ENCODE data around the gene KLF15.
"Not testable (repeated sequence)": the region's sequence is repeated elsewhere in the genome, so short reads cannot be mapped to it uniquely, and the experiment has no call there.

KLF15 gene

DNA sequence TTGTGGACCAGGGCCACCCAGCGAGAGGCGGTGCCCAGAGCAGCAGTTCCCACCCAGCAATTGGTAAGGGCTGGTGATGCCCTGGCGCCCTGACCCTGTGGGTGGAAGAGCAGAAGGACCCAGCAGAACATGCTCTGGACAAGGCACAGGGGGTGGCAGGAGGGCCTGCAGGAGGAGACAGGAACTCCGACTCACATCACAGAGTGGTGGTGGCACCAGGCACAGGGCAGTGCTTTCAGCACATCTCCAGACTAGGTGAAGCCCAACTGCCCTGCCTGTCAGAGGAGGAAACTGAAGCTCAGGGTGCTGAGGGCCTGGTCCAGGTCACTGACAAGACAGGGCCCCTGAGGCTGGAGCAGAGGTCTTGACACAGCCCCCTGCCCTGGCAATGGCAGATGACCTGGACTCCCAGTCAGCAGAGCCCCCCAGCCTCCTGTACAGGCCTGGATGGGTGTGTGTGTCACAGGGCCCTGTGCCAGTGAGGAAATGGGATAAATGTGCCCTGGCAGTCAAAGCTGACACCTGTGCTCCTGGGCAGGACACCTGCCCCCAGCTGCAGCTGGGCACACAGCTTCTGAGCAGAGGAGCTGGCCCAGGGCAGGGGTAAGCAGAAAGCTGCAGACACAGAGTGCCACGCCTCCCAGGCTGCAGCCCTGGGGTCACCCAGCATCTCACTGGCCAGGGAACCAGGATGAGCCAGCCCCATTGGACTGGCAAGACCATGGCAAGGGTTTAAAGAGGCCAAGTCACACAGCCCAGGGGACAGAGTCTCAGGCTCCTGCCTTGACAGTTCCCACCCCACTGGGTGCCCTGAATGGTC is 11.4 kb downstream of the KLF15 start:
- no peak for DNase-seq

GRCh38 chr3:126345231-126345630 is 12.0 kb downstream of the KLF15 start:
- no peak for DNase-seq

DNA sequence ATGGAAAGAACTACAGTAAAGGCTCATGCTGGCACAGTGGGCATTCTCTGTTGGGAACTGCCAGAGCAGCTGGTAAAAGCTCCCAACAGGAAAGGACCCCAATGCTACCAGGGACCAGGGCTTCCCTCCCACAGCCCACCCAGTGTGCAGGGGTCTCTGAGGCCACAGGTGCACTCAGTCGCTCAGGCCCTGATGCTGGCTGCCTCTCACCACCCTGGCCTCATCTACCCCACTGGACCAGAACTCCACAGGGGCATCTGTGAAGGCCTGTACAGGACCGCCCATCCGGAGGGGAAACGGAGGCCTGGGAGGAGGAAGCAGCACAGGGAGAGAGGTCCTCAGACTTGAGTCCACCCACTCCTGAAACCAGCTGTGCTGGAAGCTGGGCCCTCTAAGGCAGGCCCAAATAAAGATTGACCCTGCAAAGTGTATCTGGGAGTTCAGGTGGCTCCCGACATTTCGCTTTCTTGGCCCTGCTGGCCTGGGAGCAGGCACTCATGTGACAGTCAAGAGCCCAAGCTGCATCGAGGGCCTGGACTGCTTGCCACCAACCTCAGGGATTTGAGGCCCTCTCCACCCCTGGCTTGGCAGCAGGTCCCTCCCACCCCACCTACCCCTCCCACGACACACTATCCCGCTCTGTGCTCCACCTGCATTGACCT is 12.7 kb downstream of the KLF15 start:
- DNase-seq: no peak

DNA sequence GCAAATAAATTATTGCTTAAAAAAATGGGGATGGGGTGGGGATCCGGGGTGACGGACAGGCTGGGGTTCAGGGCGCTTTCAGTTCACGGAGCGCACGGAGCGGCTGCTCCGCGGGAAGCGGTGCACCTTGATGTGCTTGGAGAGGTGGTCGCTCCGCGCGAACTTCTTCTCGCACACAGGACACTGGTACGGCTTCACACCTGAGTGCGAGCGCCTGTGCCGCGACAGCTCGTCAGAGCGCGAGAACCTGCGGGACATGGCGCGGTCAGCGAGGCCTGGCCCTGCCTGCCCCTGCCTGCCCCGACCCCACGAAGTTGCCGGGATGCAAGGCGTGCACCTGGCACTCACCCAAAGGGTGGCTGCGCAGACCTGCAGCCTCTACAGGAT is 13.6 kb downstream of the KLF15 start:
- no peak for DNase-seq

DNA sequence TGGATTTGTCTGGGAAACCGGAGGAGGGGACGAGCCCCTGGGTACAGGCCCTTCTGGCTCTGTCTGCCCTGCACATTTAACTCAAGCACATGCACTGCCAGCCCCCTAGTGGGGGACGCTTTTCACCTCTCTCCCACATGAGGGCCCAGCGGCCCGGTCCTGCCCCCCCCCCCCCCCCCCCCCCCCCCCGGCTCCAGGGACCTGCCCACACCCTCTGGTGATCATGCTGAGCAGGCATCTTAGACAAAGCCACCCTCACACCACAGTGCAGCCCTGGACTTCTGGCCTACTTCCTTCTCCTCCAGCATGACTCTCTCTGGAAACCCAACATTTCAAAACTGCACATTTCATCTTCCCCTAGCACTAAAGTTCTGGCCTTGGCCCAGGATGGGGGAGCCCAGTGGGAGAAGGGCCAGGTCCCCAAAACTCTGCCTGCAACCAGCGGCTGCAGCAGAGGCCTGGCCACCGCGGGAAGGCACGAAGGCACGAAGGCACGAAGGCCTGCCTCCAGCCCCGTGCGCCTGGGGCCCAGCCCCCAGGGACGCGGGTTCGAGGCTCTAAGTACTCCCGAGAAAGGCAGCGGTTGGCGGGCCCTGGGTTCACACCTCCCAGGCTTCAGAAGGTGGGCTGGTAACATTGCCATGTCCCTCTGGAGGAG is 14.1 kb downstream of the KLF15 start:
- DNase-seq: no peak

DNA sequence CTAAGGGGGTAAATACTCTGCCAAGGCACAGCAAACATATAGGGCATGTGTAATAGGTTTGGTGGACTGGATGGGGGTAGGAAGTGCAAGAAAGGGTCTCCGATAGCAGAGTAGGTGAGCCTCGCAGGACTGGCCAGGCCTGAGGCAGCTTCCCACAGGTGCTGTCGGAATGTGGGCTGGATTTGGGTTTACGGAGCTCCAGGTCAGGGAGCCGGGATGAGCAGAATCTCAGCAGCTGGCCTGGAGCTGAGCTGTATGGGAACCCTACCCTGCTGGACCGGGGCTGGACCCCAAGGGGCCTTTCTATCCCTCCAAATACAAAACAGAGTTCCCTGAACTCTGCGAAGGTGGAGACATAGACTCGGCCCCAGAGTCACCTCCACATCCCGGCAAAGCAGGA is 15.0 kb downstream of the KLF15 start:
- no peak for DNase-seq

- no peak for DNase-seq
These were observed 15.5 kb downstream of the KLF15 start for GRCh38 chr3:126341755-126342150.

GRCh38 chr3:126340943-126341754 is 16.1 kb downstream of the KLF15 start:
- no peak for DNase-seq

DNA sequence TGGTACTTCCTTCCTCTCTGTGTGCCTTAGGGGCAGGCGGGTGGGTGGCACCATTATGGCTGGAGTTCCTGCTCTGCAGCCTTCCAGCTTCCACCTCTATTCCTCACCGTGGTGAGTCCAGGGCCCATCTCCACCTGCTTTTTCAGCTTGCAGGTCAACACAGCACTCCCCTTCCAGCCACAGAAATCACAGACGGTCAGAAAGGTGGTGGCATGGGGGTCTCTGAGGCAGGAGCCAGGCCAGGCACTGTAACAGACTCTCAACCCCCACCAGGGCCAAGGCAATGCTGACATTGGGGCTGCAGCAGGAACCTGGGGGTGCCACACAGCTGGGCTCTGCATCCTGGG is 16.6 kb downstream of the KLF15 start:
- no peak for DNase-seq

- no peak for DNase-seq
These were observed 17.1 kb downstream of the KLF15 start for GRCh38 chr3:126340081-126340511.

DNA sequence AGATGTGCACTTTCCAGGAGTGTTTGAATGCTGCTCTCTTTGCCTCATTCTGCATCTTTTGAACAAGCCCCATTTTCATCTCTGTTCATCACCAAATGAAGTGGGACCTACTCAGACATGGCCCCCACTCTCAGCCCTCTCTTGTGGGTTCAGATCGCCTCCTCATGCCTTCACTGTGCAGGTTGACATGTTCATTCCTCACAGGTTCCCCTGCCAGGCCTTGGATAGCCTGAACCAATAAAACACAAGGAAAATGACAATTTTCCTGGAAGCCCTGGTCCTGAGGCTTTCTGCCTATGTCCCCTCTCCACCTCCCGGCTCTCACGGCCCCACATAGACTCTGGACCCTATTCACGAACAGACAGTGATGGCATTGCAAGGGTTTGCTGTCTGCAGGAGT is 17.7 kb downstream of the KLF15 start:
- DNase-seq: no peak

GRCh38 chr3:126338790-126339288 is 18.4 kb downstream of the KLF15 start:
- no peak for DNase-seq

- DNase-seq: no peak
These were observed 19.1 kb downstream of the KLF15 start for GRCh38 chr3:126337980-126338651.

GRCh38 chr3:126331812-126332336 is 25.3 kb downstream of the KLF15 start:
- DNase-seq: not testable (repeated sequence)

- DNase-seq: no peak
These were observed 27.1 kb downstream of the KLF15 start for GRCh38 chr3:126329927-126330725.

GRCh38 chr3:126326629-126327028 is 30.6 kb downstream of the KLF15 start:
- DNase-seq: no peak

DNA sequence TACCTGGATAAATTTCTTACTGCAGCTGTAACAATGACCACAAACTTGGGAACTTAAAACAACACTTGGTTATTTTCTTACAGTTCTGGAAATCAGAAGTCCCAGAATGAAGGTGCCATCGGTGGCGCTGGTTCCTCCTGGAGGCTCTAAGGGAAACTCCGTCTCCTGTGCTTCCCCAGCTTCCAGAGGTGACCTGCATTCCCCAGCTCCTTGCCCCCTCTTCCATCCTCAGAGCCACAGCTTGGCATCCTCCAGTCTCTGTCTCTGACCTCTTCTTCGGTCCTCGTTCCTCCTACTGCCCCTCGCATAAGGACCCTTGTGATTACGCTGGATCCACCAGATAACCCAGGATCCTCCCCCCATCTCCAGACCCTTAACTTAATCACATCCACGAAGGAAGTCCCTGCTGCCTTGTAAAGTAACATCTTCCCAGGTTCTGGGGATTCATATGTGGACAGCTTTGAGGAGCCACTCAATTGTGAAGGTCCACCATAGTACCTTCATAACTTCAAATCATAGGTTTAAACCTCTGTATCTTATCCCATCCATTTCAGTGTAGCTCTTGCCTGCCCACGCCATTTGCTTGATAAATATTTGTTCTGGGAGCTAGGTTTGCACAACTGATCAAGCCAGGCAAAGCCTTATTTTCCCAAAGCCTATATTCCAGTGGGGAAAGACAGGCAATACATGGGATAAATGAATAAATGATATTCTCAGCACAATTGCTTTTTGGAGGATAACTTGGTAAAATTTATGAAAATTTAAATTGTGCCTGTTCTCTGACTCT is 34.8 kb downstream of the KLF15 start:
- no peak for DNase-seq

DNA sequence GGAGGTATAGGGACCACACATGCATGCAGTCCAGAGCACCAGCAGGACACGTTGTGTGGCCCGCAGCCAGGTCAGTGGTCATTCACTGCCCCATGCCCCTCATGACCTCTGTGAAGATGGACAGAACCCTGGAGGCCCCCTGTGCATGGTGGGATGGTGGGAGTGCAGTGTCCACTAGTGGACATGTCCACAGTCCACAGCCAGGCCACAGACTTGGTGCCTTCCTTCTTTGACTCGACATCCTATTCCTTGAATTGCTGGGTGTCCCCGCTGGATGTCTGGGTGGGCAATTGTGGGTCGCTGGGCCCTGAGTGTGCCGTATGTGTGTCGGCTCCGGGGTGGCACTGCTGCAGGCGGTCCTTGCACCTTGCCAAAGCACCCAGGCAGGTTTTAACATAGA is 35.7 kb downstream of the KLF15 start:
- no peak for DNase-seq

DNA sequence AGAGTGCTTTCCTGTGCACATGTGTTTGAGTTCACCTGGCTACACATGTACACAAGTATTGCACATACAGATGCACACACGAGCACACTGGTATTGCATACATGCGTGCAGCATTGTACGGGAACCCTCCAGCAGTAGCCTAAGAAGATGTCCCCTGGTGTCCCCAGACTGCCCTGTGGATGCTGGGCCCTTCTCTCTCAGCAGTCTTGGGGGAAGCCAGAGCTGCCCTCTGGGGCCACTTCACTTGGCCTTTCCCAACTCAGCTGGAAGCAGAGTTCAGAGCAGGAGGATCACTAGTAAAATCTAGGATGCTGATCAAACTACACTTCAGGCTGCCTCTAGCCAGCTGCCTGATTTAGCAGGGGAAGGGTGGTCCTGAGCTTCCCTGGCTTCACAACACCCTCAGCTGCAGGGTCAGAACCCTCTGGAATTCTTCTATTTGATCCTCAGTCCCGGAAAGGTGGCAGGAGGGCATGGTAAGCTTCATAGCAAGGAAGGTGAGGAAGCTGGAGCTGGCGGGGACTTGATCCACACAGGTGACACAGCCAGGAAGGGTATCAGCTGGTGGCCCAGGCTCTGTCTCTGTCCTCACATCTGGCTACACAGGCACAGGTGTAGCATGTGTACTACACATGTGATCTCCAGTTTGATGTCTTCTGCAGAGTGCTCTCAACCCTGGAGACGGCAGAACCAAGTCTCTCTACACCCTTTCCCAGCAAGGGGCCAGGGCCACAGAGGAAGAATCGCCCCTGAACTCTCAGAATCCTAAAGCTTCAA is 36.5 kb downstream of the KLF15 start:
- DNase-seq: no peak

Data from DMS79 treated with DMSO at 0.1 percent for 48 hours (cell line).